GM18520 (cell line): ENCODE results near the gene DNAJC11.
"Not testable (repeated sequence)": the region's sequence is repeated elsewhere in the genome, so short reads cannot be mapped to it uniquely, and the experiment has no call there.

ENCODE experiments used
- ATAC-seq: cut with Tn5 transposase; IDR thresholded peaks from one replicate; pipeline ENCODE4 v1.9.1; 2021; ENCODE audit not compliant: unreplicated experiment

The DNAJC11 gene

GRCh38 chr1:6601049-6601922 lies 100.3 kb downstream of the DNAJC11 start:
- ATAC-seq, result peak; percentile 27

- ATAC-seq, result no peak
These were observed 101.1 kb downstream of the DNAJC11 start for GRCh38 chr1:6600410-6601048.

- ATAC-seq, result not testable (repeated sequence)
These were observed 101.6 kb downstream of the DNAJC11 start for GRCh38 chr1:6599991-6600390.

DNA sequence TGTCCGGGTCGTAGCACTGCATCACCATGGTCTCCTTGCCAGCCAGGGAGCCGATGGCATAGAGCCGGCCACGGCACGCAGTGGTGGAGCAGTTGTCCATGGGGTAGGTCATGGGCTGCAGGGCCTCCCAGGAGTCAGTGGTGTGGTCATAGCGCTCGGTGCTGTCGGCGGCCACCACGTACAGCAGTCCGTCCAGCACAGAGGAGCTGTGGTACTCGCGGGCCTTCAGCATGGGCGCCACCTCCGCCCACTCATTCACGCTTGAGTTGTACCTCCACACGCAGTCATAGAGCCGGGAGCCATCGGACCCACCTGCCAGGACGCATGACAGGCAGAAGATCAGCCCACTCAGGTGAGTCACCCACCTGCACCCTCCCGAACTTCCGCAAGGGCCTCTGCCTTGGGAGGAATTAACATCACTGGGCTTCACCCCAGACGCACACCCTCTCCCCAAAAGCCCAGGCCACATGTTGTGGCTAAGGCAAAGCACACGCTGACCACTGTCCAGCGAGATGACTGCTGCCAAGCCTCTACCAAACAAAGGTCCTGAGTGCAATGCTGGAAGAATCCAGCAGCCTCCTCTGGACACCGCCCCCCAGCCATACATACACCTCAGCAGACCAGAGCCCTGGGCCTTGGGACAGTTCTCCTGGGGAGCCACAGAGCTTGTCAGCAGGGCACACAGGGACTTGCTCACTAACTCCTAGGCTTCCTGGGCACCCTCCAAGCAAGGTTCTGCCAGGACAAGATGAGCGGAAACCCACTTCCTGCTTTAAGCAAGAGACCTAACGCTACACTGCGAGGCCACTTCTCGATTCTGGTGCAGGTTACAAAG lies 102.3 kb downstream of the DNAJC11 start:
- ATAC-seq, result no peak

DNA sequence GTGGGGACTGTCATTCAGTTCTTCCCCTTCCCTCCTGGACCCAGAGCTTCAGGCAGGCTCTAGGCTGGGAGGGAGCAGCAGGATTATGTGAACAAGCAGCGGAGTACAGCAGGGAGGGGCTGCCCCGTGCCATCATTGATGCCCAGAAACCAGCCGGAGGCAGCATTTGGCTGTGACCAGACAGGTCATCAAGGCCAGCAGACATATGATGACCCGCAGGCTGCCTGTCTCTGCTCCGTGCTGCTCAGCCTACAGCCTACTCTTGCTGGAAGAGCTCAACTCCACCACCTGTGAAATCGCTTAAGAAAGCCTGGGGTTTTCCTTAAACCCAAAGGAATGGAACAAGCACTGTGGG lies 103.9 kb downstream of the DNAJC11 start:
- no peak for ATAC-seq

GRCh38 chr1:6596886-6597776 lies 104.5 kb downstream of the DNAJC11 start:
- ATAC-seq, result no peak

GRCh38 chr1:6596351-6596750 lies 105.3 kb downstream of the DNAJC11 start:
- ATAC-seq, result no peak

DNA sequence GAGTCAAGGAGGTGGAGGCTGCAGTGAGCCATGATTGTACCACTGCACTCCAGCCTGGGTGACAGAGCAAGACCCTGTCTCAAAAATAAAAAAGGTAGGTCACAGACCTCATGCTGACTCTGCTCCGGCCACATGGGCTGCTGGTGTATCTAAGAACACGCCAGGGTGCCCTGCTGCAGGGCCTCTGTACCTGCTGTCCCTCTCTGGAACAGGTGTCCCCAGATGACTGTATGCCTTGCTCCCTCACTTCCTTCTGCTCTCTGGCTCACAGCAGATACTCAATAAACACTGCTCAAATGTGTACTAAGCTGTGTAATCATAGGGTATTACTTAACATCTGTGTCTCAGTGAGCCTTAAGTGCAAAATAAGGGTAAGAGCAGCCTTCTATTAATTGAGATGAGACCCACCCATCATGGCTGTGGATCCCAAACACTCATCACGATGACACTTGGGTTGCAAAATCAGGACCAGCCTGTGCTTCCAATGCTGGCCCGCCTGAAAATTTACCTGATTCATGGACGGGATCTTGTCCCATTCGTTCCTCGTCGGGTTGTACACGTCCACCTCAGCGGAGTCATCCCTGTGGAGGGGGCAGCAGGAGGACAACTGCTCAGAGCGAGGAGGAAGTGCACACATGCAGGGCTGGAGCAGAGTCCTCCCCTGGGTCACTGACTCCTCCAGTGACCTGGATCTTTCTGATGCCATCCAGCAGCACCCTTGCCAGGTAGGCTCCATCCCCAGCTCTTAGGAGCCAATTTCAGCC lies 106.5 kb downstream of the DNAJC11 start:
- no peak for ATAC-seq

DNA sequence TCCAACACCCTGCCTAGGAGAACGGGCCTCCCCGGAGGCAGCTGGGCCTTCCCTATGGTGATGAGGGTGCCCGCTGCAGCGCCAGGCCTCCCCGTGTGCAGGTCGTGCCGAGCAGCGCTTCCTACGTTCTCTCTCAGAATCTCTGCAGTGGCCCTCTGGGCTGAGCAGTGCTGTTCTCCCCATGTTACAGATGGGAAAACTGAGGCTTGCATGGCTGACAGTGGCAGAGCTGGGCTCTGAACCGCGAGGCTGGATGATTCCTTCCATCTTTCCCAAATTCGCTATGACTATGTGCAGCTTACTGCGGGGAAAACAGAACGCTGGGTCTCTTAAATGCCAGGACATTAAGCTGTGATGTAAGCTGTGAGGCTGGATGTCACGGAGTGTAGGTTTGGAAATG lies 107.8 kb downstream of the DNAJC11 start:
- no peak for ATAC-seq

GRCh38 chr1:6592865-6593593 lies 108.6 kb downstream of the DNAJC11 start:
- no peak for ATAC-seq

GRCh38 chr1:6592441-6592840 lies 109.2 kb downstream of the DNAJC11 start:
- ATAC-seq, result no peak

DNA sequence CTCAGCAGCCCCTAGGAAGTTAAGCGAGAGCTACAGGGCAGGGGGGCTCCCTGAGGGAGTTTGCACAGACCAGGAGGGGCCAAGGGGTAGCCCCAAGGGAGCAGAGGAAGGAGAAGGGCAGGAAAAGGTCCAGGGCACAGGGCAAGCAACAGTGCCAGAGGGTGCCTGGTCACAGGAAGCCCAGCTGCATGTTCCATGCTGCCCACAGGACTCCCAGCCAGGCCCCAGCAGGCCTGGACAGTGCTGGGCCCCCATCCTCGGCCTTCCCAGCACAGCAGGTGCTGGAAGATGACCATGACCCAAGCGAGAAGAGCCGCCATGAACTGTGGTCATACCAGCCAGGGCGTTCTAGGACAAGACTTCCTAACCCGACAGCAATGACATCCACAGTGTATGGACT lies 110.0 kb downstream of the DNAJC11 start:
- ATAC-seq, result no peak

DNA sequence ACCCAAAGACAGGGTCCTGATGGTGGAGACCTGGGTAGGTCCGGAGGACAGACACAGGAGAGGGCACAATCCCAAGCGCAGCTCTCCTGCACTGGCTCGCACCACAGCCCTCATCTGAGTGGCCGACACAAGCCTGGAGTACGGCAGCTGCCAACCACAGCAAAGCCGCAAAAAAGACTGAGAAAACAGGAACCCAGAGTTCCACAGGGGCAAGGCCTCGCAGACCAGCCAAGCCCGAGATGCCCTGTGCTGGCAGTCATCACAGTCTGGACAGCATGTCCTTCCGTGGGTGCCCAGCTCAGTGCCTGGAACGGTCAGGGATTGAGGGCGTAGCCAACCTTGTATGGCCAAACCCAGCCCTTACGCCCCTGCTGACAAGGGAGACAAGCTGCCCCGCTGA lies 110.4 kb downstream of the DNAJC11 start:
- no peak for ATAC-seq

GRCh38 chr1:6590046-6590445 lies 111.6 kb downstream of the DNAJC11 start:
- no peak for ATAC-seq

DNA sequence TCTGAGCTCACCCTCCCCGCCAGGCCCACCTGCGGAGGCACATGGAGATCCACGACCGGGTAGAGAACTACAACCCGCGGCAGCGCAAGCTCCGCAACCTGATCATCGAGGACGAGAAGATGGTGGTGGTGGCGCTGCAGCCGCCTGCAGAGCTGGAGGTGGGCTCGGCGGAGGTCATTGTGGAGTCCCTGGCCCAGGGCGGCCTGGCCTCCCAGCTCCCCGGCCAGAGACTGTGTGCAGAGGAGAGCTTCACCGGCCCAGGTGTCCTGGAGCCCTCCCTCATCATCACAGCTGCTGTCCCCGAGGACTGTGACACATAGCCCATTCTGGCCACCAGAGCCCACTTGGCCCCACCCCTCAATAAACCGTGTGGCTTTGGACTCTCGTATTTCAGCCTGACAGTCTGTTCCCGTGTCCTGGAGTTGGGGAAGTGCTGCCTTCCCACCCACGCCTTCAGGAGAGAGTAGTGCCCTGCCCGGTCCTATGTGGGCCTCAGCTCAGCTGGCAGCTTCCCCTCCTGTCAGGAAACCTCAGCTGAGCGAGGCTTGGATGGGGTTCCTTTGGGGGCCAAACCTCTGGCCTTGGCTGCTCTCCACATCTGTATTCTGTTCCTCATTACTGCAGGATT lies 112.6 kb downstream of the DNAJC11 start:
- ATAC-seq, result no peak

- ATAC-seq, result no peak
These were observed 113.3 kb downstream of the DNAJC11 start for GRCh38 chr1:6588128-6588892.

GRCh38 chr1:6587261-6588005 lies 114.2 kb downstream of the DNAJC11 start:
- ATAC-seq, result no peak
